Astrocyte (in vitro differentiated cells and primary cell): ENCODE data around the gene ATAT1. TPM values are rescaled to one million over a fixed set of nuclear protein-coding genes. Genes with fewer than 3 reads are reported as not detected.

Experiments
- DNase-seq: peaks from one replicate; pipeline ENCODE4 v3.0.0-alpha.2; 2010; ENCODE audit warnings: low read depth
- FAIRE-seq: peaks from 2 replicates; lab custom pipeline; 2011; peaks lifted over from hg19 to GRCh38; lab: Jason Lieb, UNC
- H2AFZ ChIP-seq: 2 replicates; pipeline ENCODE4 v1.6.0; 2012; ENCODE audit warnings: low read depth, low read length, inconsistent platforms
- H3K27ac ChIP-seq: 2 replicates; pipeline ENCODE4 v1.5.1; 2011; ENCODE audit warnings: low read depth, low read length, inconsistent platforms
- H3K27me3 ChIP-seq: 2 replicates; pipeline ENCODE4 v1.6.0; 2011; ENCODE audit warnings: low read length, inconsistent platforms; ENCODE audit not compliant: insufficient read depth
- H3K36me3 ChIP-seq: 2 replicates; pipeline ENCODE4 v1.5.1; 2011; ENCODE audit warnings: low read length, inconsistent platforms; ENCODE audit not compliant: insufficient read depth
- H3K4me1 ChIP-seq: 2 replicates; pipeline ENCODE4 v1.5.1; 2011; ENCODE audit warnings: low read length, inconsistent platforms; ENCODE audit not compliant: insufficient read depth
- H3K4me2 ChIP-seq: 2 replicates; pipeline ENCODE4 v1.6.0; 2012; ENCODE audit warnings: low read length, inconsistent platforms
- H3K4me3 ChIP-seq: 2 replicates; pipeline ENCODE4 v1.5.1; 2011; ENCODE audit warnings: low read depth, mild to moderate bottlenecking, low read length, inconsistent platforms; ENCODE audit not compliant: insufficient read depth
- H3K79me2 ChIP-seq: 2 replicates; pipeline ENCODE4 v1.6.0; 2012; ENCODE audit warnings: mild to moderate bottlenecking, low read length, inconsistent platforms; ENCODE audit not compliant: insufficient read depth
- H3K9ac ChIP-seq: 2 replicates; pipeline ENCODE4 v1.6.0; 2012; ENCODE audit warnings: mild to moderate bottlenecking, low read length, inconsistent platforms
- H3K9me3 ChIP-seq: 2 replicates; pipeline ENCODE4 v1.5.1; 2012; ENCODE audit warnings: low read depth, mild to moderate bottlenecking, low read length, inconsistent platforms; ENCODE audit not compliant: insufficient read depth
- H4K20me1 ChIP-seq: 2 replicates; pipeline ENCODE4 v1.6.0; 2012; ENCODE audit warnings: low read length, inconsistent platforms; ENCODE audit not compliant: insufficient read depth
- H3K27ac Mint-ChIP-seq: one replicate; pipeline ENCODE4 v1.8.0; 2021; ENCODE audit warnings: mild to moderate bottlenecking, mixed read lengths; ENCODE audit not compliant: unreplicated experiment
- H3K27me3 Mint-ChIP-seq: one replicate; pipeline ENCODE4 v1.8.0; 2021; ENCODE audit warnings: low read depth, mixed read lengths; ENCODE audit not compliant: unreplicated experiment
- H3K36me3 Mint-ChIP-seq: one replicate; pipeline ENCODE4 v1.8.0; 2021; ENCODE audit warnings: low read depth, mixed read lengths; ENCODE audit not compliant: unreplicated experiment
- H3K4me1 Mint-ChIP-seq: one replicate; pipeline ENCODE4 v1.8.0; 2021; ENCODE audit warnings: low read depth, mixed read lengths; ENCODE audit not compliant: unreplicated experiment
- H3K4me3 Mint-ChIP-seq: one replicate; pipeline ENCODE4 v1.8.0; 2021; ENCODE audit warnings: mild to moderate bottlenecking, moderate library complexity, mixed read lengths; ENCODE audit not compliant: unreplicated experiment
- H3K9me3 Mint-ChIP-seq: one replicate; pipeline ENCODE4 v1.8.0; 2021; ENCODE audit warnings: mild to moderate bottlenecking, mixed read lengths; ENCODE audit not compliant: unreplicated experiment
- CTCF ChIP-seq: IDR thresholded peaks from 2 replicates; pipeline ENCODE4 v1.5.1; 2011; ENCODE audit warnings: low read depth, mild to moderate bottlenecking, inconsistent platforms, low read length, moderate library complexity; ENCODE audit not compliant: insufficient read depth
- EZH2 ChIP-seq: IDR thresholded peaks from 2 replicates; pipeline ENCODE4 v1.6.1; 2012; ENCODE audit warnings: mild to moderate bottlenecking, low read length, inconsistent platforms; ENCODE audit not compliant: insufficient read depth
- total RNA-seq: library from RNA; stranded (reverse); gene quantifications from 2 replicates; pipeline ENCODE4 v1.2.1, GENCODE V29; 2021

Gene ATAT1
- total RNA-seq, 1 donor from 2014 or later, result 16.6 TPM

GRCh38 chr6:30647242-30648116, 20.8 kb downstream of the ATAT1 start:
- peak overlapping the region; percentile 87 for H3K4me3 ChIP-seq
- Mint-ChIP-seq H3K27me3 (no peaks in the 10 kb centered on the region), H3K9me3 (no peaks in the 10 kb centered on the region), H3K4me1 (peaks cover 8% of the 10 kb centered on the region), H3K36me3 (peaks cover 34% of the 10 kb centered on the region), H3K4me3 (peak overlapping the region; percentile 88), H3K27ac (peak overlapping the region; percentile 80)
- no peak for FAIRE-seq
- H4K20me1 ChIP-seq, result peaks cover 3% of the 10 kb centered on the region
- H3K27ac ChIP-seq, result peak overlapping the region; percentile 70
- no peaks in the 10 kb centered on the region for H3K9me3 ChIP-seq
- H3K4me2 ChIP-seq, result peak overlapping the region; percentile 84
- peak overlapping the region; percentile 88 for H3K9ac ChIP-seq
- H3K27me3 ChIP-seq, result no peaks in the 10 kb centered on the region
- peaks cover 15% of the 10 kb centered on the region for H3K79me2 ChIP-seq
- H3K4me1 ChIP-seq, result peaks cover 6% of the 10 kb centered on the region
- H3K36me3 ChIP-seq, result peaks cover 18% of the 10 kb centered on the region
- TF ChIP-seq EZH2 (no peak), CTCF (no peak)
- no peak for DNase-seq
- peak overlapping the region; percentile 91 for H2AFZ ChIP-seq

- Mint-ChIP-seq H3K9me3 (no peaks in the 10 kb centered on the region), H3K4me1 (peaks cover 21% of the 10 kb centered on the region), H3K27me3 (no peaks in the 10 kb centered on the region), H3K27ac (no peak overlapping the region), H3K36me3 (peaks cover 26% of the 10 kb centered on the region), H3K4me3 (peak overlapping the region; percentile 64)
- Histone ChIP-seq H3K4me1 (peaks cover 6% of the 10 kb centered on the region), H3K27ac (no peak overlapping the region), H4K20me1 (peaks cover 3% of the 10 kb centered on the region), H3K4me2 (no peak overlapping the region), H3K4me3 (no peak overlapping the region), H3K9me3 (no peaks in the 10 kb centered on the region), H3K9ac (no peak overlapping the region), H3K36me3 (peaks cover 37% of the 10 kb centered on the region), H3K79me2 (peaks cover 13% of the 10 kb centered on the region), H2AFZ (no peak overlapping the region), H3K27me3 (no peaks in the 10 kb centered on the region)
- FAIRE-seq (no peak), DNase-seq (no peak)
- TF ChIP-seq CTCF (no peak), EZH2 (no peak)
These were observed 24.5 kb downstream of the ATAT1 start for GRCh38 chr6:30651143-30651542.
